BE2C (cell line): Measurements from ENCODE around the gene C2CD3.

ENCODE experiments used
- DNase-seq: peaks from one replicate; pipeline ENCODE4 v3.0.0-alpha.2; 2020
- H3K27me3 ChIP-seq: fragments of 250-450 bp; sonication (Bioruptor Pico); 2 replicates; pipeline ENCODE4 v1.5.1; 2020; ENCODE audit warnings: mild to moderate bottlenecking
- H3K36me3 ChIP-seq: fragments of 250-450 bp; sonication (Bioruptor Pico); 2 replicates; pipeline ENCODE4 v1.5.1; 2020; ENCODE audit warnings: mild to moderate bottlenecking
- H3K4me1 ChIP-seq: fragments of 250-450 bp; sonication (Bioruptor Pico); 2 replicates; pipeline ENCODE4 v1.5.1; 2020
- H3K4me3 ChIP-seq: 2 replicates; pipeline ENCODE4 v1.5.1; 2011; ENCODE audit warnings: low read depth, low read length
- H3K9me3 ChIP-seq: fragments of 250-450 bp; sonication (Bioruptor Pico); 2 replicates; pipeline ENCODE4 v1.5.1; 2020
- TF ChIP-seq, protein P1 (sequence below): IDR thresholded peaks from 2 replicates; pipeline ENCODE4 v1.5.1; 2012; ENCODE audit warnings: mild to moderate bottlenecking, low read depth, low read length

C2CD3 gene

DNA sequence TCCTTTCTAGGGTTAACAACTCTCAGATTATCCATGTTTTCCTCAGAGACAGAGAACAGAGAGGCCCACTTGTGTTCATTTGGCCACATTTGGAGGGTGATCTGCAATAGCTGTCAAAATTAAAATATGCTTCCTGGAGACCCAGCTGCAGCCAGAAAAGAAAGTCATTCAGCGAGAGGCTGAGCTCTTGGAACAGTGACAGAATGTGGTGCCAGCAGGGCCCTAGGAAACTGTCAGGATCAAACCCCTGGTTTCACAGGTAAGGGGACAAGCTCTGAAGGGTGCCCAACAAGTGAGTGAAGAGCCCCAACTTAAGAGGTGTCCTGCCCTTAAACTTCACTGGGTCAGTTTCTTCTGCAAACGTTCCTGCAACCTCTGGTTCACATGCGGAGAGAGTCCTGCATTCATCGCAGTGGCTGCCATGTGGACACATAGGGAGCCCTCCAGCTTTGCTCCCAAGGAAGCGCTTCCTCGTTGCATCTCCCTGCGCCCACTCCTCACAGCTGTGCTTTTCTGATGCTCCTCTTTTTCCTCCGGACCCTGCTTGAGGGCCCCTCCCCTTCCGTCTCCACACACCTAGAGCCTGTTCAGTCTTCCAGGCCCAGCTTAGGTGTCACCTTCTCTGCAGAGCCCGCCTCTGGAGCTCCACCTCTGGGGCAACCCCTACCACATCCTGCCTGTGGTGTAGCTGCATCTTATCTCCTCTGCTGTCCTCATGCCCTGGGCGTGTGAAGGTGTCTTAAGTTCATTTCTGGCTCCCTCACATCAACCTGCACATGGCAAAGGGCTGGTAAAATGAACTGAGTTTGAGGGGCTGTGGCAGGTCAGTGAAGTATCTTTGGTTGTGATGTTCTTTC is 165.8 kb downstream of the C2CD3 start:
- no peak overlapping the region for H3K4me3 ChIP-seq
- no peaks in the 10 kb centered on the region for H3K4me1 ChIP-seq
- no peaks in the 10 kb centered on the region; the same call in 1 of the 2 replicates for H3K36me3 ChIP-seq
- no peak for DNase-seq
- H3K27me3 ChIP-seq: no peaks in the 10 kb centered on the region
- H3K9me3 ChIP-seq: no peaks in the 10 kb centered on the region
- TF ChIP-seq, protein P1, sequence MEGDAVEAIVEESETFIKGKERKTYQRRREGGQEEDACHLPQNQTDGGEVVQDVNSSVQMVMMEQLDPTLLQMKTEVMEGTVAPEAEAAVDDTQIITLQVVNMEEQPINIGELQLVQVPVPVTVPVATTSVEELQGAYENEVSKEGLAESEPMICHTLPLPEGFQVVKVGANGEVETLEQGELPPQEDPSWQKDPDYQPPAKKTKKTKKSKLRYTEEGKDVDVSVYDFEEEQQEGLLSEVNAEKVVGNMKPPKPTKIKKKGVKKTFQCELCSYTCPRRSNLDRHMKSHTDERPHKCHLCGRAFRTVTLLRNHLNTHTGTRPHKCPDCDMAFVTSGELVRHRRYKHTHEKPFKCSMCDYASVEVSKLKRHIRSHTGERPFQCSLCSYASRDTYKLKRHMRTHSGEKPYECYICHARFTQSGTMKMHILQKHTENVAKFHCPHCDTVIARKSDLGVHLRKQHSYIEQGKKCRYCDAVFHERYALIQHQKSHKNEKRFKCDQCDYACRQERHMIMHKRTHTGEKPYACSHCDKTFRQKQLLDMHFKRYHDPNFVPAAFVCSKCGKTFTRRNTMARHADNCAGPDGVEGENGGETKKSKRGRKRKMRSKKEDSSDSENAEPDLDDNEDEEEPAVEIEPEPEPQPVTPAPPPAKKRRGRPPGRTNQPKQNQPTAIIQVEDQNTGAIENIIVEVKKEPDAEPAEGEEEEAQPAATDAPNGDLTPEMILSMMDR: no peak

DNA sequence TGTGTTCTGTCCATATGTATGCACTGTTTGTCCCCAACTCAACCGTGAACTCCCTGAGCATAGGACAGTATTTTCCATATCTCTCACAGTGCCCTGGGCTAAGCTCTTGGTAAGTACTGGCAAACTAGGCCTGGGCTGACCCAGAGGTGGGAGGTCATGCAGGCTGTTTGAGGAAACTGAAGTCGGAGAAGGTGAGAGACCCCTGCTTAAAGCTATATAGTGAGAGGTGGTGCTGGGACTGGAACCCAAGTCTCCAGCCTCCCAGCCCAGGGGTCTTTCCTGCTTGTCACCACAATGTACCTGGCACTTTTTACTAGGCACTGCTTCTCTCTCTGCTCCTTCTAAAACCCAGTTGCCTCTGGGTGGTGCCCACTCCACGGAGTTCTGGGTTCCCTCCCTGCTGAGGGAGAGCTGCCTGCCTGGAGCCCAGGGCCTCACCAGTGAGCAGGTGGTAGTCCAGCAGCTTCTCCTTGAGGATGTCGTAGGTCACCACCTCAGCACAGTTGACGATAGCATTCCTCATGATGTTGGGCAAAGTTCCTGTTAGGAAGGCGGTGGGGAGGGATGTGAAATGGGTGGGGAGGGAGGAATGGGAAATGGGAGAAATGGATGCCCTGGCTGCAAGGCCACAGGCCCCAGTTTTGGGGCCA is 166.6 kb downstream of the C2CD3 start:
- TF ChIP-seq, protein P1: no peak
- no peak for DNase-seq
- Histone ChIP-seq H3K9me3 (no peaks in the 10 kb centered on the region), H3K36me3 (no peaks in the 10 kb centered on the region; the same call in 1 of the 2 replicates), H3K4me1 (no peaks in the 10 kb centered on the region), H3K27me3 (no peaks in the 10 kb centered on the region), H3K4me3 (no peak overlapping the region)

DNA sequence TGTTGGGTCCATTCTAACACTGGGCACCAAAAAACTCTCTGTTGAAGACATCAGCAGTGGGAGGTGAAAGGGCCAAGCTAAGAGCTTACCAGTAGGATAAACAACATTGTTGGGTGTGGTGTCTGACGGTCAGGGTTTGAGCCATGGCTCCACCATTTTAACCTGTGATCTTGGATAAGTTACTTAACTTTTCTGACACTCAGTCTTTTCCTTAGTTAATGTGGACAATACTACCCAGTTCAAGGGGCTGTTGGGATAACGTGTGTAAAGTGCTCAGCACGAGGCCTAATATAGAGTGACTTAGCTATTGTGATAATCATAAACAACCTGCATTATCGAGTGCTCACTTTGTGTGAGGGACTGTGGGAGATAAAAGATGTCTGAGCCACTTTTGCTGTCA is 168.0 kb downstream of the C2CD3 start:
- Histone ChIP-seq H3K36me3 (no peaks in the 10 kb centered on the region; the same call in 1 of the 2 replicates), H3K4me1 (no peaks in the 10 kb centered on the region), H3K27me3 (no peaks in the 10 kb centered on the region), H3K4me3 (no peak overlapping the region), H3K9me3 (no peaks in the 10 kb centered on the region)
- no peak for DNase-seq
- TF ChIP-seq, protein P1: no peak

DNA sequence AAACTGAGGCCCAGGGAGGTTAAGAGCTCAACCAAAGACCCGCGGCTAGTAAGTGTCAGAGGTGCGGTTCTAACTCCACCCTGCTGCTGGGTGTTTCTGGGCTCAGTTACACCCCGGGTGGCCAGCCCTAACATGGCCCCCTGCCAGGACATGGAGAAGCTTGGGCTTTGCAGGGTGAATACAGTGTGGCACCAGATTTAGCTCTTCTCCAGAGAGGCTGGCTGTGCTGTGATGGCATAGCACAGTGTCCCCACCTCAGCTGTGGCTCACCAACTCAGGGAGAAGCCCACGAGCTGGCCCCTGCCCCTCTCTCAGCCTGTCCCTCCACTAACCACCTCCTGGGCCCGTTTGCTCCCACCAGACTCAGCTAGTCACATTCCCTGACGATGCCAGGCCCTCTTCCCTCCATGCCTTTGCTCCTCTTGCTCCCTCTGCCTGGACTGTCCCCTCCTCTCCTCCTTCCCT is 168.9 kb downstream of the C2CD3 start:
- TF ChIP-seq, protein P1: no peak
- Histone ChIP-seq H3K36me3 (no peaks in the 10 kb centered on the region; the same call in none of the 2 replicates), H3K4me1 (no peaks in the 10 kb centered on the region), H3K27me3 (no peaks in the 10 kb centered on the region), H3K9me3 (no peaks in the 10 kb centered on the region), H3K4me3 (no peak overlapping the region)
- DNase-seq: no peak

DNA sequence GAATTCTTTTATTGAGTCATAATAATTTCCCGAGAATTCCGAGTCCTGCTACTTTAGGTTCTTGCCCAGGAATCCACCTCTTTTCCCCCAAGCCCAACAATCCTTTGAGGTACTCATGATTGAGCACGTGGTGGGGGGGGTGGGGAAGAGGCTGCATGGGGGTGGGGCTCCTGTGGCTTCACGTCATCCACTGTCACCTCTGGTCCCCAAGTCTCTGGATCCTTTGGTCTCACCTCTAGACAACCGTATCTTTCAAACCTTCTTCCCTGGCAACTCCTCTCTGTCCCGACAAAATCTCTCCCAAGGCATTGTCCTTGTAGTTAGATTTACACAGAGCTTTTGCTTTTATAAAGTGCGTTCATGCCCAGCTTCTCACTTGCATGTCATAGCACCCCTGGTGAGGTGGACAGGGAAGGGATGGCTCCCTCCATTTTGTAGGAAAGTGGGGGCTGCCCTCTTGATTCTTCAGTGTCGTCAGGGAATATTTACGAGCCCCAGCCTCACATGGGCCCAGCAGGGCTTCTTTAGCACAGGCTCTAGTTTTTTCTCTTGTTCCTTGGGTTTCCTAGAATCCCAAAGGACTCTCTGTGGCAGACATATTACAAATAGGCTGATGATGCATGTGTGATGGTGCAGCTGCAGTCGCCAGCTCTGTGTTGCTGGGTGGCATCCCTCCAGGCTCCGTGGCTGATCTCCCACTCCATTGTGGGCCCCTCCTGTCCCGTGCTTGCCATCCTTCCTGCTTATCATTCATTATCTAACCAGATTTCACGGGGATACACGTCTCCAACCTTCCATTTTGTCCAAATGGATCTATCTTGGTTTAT is 170.3 kb downstream of the C2CD3 start:
- TF ChIP-seq, protein P1: no peak

More for the DNA sequence above, 170.3 kb downstream of the C2CD3 start:
- Histone ChIP-seq H3K27me3 (no peaks in the 10 kb centered on the region), H3K9me3 (no peaks in the 10 kb centered on the region), H3K4me3 (no peak overlapping the region), H3K36me3 (no peaks in the 10 kb centered on the region; the same call in none of the 2 replicates), H3K4me1 (no peaks in the 10 kb centered on the region)
- DNase-seq: no peak
